Activated CD4-positive, alpha-beta T cell treated with anti-CD3 and anti-CD28 coated beads, Interleukin-2, Interleukin-6, amounts not matched to agents 100 ng/mL and 50 ng/mL, durations not matched to agents 16 hours and 8 hours (primary cell): ENCODE measurements around the gene MYT1.
"Not testable (repeated sequence)": the region's sequence is repeated elsewhere in the genome, so short reads cannot be mapped to it uniquely, and the experiment has no call there.

Experiments
- DNase-seq: peaks from one replicate; pipeline ENCODE4 v3.0.0-alpha.2; 2020

The MYT1 gene

GRCh38 chr20:64164123-64164836 is at the start of gene MYT1:
TSS of gene MYT1 (plus strand) at chr20:64164452. CDS start at chr20:64198862, 34,410 bp downstream.
- DNase-seq = no peak

DNA sequence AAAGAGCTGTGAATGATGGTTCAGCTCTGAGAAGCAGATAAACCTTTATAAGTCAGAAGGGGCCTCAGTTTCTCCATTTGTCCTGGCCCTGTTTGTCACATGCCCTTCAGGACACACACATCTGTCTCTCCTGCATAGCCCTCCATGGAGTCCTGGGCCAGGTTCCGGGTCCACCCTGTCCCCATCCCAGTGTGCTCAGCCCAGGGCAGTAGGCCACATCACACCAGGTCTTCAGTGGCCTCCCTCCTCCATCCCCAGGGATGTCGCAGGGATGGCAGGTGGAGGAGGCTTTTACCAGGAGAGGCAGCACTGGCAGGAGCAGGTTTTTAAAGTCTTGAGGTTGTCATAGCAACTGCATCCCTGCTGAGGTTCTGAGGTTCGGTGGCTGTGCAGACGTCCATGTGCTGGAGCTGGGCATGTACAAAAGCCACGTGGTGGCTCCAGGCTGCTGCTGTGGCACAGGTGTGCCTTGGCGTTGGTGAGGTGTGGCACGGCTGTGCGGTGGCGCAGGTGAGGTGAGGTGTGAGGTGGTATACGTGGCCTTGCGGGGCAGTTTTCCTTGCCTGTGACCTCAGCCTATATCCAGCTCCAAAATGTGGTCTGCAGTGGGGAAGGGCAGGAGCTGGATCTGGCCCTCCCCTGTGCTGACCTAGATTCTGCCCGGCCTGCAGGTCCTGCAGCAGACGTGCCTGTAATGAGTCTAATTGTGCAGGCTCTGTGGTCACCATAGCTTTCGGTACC is 48.9 kb upstream of the MYT1 start:
- no peak for DNase-seq

DNA sequence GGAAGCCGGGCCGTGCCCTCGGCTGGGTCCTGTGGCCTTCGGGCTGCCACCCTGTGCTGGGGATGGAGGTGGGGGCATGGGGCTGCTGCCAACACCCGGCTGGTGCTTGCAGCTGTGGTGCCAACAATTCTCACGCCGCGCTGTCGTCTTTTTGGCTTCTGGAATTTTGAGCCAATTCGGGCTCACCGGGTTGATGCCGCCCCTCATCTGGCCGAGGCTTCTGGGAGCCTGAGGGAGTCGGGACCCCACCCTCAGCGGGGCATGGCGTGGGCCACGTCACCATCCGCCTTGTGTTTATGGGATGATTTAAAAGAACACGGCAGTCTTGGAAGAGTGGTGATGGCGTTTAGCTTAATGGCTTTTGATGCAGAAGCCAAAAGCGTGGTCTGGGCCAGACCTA is 48.2 kb upstream of the MYT1 start:
- no peak for DNase-seq

DNA sequence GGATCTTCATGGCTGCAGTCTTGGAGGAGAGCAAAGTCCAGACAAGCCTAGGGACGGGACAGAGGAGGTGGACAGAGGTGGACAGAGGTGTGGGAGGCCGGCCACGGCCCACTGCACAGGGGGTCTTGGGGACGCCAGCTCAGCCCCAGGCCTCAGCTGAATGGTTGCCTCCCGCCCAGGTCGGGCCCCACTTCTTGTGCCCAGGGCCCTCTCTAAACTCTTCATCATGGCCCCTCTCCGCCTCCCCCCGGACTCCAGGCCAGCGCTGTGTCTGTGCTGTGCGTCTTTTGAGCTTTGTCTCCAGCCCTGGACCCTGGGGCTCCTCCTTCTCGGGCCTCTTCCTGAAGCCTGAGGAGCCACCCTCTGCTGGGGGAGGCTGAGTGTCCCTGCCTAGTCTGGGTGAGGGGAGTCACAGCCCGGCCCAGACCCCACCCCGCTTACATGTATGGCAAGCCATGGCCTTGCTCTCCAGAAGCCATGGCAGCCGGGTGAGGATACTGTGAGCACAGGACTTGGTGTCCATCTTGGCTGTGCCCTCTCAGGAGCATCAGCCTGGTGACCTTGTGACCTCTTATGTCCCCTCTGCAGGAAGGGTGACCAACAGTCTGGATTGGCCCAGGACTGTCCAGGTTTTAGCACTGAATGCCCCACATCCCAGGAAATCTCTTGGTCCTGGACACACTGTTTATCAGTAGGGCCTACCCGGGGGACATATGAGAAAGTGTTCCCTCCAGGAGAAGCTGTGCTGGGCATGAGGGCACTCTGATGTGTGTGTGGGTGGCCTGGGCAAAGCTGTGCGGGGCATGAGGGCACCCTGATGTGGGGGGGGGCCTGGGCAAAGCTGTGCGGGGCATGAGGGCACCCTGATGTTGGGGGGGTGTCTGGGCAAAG is 47.5 kb upstream of the MYT1 start:
- DNase-seq = no peak

- not testable (repeated sequence) for DNase-seq
These were observed 46.8 kb upstream of the MYT1 start for GRCh38 chr20:64117432-64117777.

DNA sequence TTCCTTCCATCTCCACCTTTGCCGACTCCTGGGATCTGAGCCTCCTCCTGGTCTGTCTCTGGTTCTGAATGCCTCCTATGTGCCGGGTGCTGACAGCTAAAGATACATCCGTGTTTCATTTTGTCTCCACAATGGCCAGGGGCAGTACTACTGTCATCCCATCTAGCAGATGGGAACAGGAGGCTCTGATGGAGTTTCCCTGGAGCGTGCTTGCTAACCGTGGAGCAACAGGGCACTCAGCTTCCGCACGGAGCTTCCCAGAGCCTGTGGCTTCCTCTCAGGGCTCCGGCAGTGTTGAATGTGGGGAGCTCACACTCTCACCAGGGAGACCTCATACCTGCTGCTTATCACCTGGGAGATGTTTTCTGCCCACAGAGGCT is 45.0 kb upstream of the MYT1 start:
- no peak for DNase-seq

DNA sequence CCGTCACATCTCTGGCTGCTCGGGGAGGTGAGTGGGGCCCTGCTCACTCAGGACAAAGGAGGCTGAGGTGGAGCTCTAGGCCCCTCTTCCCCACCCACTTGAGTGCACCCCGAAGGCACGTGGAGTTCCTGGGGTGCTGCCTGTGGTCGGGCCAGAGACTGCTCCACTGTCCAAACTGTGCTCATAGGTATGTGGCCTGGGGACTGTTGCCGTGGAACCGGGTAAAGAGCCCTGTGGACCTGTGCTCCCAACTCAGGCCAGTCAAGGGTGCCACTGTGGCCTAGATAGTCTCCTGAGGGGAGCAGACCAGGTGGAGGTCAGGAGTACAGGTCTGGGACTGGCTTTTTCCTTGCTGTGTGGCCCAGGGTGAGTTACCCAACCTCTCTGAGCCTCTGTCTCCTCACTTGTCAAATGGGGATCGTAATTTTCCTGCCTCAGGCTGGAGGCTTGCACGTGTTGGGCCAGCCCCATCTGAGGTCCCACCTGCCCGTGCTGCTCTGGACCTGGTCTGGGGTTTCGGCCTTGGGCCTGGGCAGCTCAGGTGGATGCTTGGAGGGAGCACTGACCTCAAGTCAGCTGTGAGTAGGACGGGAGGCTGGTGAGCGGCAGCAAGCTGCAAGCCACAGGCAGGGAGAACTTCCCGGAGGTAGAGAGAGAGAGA is 44.4 kb upstream of the MYT1 start:
- no peak for DNase-seq

GRCh38 chr20:64121586-64121985 is 42.7 kb upstream of the MYT1 start:
- DNase-seq = no peak

GRCh38 chr20:64122927-64123326 is 41.3 kb upstream of the MYT1 start:
- DNase-seq = not testable (repeated sequence)

- DNase-seq = not testable (repeated sequence)
These were observed 40.7 kb upstream of the MYT1 start for GRCh38 chr20:64123517-64123916.

- no peak for DNase-seq
These were observed 35.0 kb upstream of the MYT1 start for GRCh38 chr20:64129146-64129782.

DNA sequence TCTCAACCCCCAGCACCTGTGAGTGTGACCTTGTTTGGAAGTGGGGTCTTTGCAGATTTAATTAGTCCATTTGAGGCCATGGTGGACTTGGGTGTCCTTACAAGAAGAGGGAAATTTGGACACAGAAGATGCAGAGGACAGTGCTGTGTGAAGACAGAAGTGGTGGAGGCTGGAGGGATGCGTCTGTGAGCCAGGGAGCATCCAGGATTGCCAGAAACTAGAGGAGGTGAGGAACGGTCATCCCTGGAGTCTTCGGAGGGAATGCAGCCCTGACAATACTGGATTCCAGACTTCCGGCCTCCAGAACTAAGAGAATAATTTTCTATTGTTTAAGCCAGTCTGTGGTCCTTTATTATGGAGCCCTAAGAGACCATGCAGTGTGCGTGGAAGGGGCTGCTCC is 34.0 kb upstream of the MYT1 start:
- DNase-seq = no peak

DNA sequence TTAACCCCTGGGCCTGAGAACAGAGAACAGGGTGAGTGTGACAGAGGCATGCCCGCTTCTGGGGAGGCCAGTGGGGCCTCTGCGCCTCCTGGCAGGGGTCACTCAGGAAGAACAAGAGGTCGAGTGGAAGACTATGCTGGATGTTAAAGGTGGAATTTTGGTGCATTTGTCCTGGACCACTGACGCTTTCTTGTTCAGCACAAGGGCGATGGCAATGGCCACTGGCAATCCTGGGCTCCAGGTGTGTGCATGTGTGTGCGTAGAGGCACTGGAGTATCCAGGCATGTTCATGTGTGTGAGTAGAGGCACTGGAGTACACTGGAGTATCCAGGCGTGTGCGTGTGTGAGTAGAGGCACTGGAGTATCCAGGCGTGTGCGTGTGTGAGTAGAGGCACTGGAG is 33.4 kb upstream of the MYT1 start:
- DNase-seq = no peak

GRCh38 chr20:64131406-64131805 is 32.8 kb upstream of the MYT1 start:
- no peak for DNase-seq

DNA sequence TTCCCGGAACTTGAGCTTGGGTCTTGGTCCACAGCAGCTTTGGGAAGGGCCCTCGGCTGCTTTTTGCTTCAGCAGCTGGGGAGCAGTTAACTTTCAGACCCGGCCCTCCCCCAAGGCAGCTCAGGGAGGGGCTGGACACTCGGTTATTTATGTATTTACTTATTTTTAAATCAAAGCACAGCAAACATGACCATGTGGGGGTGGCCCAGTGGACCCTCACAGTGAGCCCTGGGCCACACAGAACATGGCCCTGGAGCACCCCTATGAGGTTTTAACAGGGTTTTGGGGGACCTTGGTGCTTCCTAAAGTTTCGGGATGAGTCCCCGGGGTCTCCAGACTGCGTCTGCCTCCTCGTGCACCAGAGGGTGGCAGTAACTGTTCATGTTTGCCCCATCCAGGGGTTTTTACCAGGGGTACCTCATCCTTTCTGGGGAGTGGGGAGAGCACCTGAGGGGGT is 30.3 kb upstream of the MYT1 start:
- DNase-seq = no peak

DNA sequence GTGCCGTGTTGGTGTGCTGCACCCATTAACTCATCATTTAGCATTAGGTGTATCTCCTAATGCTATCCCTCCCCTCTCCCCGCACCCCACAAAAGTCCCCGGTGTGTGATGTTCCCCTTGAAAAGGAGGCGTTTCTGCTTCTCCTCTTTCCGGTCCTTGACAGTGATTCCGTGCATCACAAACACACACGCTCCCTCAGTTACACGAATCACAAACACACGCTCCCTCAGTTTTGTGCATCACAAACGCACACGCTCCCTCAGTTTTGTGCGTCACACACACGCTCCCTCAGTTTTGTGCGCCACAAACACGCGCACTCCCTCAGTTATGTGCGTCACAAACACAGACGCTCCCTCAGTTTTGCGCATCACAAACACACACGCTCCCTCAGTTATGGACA is 29.5 kb upstream of the MYT1 start:
- not testable (repeated sequence) for DNase-seq

DNA sequence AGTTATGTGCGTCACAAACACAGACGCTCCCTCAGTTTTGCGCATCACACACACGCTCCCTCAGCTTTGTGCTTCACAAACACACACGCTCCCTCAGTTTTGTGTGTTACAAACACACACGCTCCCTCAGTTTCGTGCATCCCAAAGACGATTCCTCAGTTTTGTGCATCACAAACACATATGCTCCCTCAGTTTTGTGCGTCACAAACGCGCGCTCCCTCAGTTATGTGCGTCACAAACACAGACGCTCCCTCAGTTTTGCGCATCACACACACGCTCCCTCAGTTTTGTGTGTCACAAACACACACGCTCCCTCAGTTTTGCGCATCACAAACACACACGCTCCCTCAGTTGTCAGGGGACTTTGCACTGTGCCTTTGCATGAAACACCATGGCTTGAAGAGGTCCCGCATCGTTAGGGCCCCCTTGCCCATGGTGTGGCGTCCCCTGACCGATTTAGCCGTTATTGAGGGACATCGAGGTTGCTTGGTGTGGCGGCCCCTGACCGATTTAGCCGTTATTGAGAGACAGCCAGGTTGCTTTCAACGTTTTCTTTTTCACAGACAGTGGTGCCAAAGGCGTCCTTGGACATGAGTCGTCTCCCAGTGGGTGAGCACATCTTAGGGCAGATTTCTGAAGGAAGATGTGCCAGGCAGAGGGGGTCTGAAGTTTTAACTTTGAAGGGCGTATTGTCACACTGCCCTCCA is 28.1 kb upstream of the MYT1 start:
- DNase-seq = no peak

DNA sequence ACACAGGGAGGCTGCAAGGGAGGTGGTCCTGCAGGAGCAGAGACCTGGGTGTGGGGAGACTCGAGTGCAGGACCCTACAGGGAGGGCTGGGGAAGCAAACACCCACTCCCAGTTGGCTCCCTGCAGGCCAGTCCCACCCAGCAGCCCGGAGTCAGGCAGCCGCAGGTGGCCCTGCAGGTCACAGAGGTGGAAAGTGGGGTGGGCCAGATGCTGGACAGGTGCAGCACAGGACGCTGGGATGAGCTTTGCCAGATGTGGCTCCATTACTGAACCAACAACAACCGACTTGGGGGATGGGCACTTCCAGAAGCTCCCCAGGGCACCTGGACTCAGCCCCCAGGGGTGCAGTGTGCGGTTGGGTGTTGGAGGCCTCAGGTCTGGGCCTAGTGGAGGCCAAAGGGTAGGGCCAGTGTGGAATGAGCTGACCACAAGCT is 26.6 kb upstream of the MYT1 start:
- no peak for DNase-seq

- no peak for DNase-seq
These were observed 25.9 kb upstream of the MYT1 start for GRCh38 chr20:64138276-64138815.

DNA sequence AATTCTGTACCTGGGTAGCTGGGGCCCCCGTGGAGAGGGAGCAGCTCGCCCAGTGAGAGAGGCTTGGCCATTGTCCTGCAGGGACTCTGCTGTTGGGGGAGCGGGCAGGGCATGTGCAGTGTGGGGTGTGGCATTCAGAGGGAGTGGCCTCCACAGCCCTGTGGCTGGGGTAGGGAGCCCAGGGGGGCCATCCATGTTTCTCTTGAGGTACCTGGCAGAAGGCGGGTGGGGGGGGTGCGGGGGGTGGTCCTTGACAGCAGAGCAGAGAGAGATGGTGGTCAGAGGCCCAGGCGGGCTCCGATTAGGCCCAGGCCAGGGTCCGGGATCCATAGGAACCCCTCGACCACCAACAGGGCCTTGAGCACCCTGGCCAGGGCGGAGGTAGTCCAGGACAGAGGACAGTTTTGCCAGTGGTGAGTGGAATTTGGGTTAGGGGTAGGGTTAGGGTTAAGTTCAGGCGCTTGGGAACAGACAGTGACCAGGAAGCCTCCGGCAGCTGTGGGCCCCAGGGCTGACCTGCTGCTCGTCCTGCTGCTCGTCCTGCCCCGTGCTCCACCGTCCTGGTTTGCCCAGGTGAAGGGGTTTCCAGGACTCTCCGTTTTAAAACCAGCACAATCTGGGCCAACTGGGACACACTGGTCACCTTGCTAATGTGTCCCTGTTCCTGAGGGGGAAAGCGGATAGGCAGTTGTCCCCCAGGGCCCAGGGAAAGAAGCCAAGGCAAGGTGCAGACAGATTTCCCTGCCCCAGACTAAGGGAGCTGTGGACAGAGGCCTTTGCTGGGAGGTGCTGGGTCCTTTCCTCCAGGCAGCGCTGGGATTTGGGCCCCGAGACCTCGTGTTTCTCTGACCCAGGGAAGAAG is 24.8 kb upstream of the MYT1 start:
- DNase-seq = no peak
